ENCODE data around the gene ST8SIA4.

- TF ChIP-seq, protein P1, sequence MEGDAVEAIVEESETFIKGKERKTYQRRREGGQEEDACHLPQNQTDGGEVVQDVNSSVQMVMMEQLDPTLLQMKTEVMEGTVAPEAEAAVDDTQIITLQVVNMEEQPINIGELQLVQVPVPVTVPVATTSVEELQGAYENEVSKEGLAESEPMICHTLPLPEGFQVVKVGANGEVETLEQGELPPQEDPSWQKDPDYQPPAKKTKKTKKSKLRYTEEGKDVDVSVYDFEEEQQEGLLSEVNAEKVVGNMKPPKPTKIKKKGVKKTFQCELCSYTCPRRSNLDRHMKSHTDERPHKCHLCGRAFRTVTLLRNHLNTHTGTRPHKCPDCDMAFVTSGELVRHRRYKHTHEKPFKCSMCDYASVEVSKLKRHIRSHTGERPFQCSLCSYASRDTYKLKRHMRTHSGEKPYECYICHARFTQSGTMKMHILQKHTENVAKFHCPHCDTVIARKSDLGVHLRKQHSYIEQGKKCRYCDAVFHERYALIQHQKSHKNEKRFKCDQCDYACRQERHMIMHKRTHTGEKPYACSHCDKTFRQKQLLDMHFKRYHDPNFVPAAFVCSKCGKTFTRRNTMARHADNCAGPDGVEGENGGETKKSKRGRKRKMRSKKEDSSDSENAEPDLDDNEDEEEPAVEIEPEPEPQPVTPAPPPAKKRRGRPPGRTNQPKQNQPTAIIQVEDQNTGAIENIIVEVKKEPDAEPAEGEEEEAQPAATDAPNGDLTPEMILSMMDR (IDR thresholded peaks at IDR 0.05; ENCODE audit: low read length): no peak
- TF ChIP-seq EZH2 (optimal IDR thresholded peaks at IDR 0.05; ENCODE audit: low read depth, low read length): no peak
These were observed 41.9 kb downstream of the ST8SIA4 start for GRCh38 chr5:100861148-100861547.
